Skeletal muscle tissue (tissue), 4 donors: ENCODE measurements around the gene GET4. TPM values are rescaled to one million over a fixed set of nuclear protein-coding genes. Genes with fewer than 3 reads are reported as not detected.

Experiments
- H3K27ac ChIP-seq: one replicate; pipeline ENCODE4 v1.7.0; 2013; ENCODE audit warnings: mild to moderate bottlenecking, low read depth, low read length, inconsistent platforms
- H3K27me3 ChIP-seq, 3 donors: one replicate each; pipeline ENCODE4 v1.7.0; 2013; ENCODE audit warnings: low read length in 3 of 3; ENCODE audit not compliant: control insufficient read depth in 3 of 3, insufficient read depth in 3 of 3
- H3K36me3 ChIP-seq, 3 donors: one replicate each; pipeline ENCODE4 v1.7.0; 2013; ENCODE audit warnings: low read length in 3 of 3; ENCODE audit not compliant: control insufficient read depth in 3 of 3, insufficient read depth in 3 of 3
- H3K4me1 ChIP-seq, 3 donors: one replicate each; pipeline ENCODE4 v1.7.0; 2013; ENCODE audit warnings: low read length in 3 of 3, mild to moderate bottlenecking in 3 of 3; ENCODE audit not compliant: control insufficient read depth in 3 of 3, insufficient read depth in 3 of 3
- H3K4me3 ChIP-seq, 3 donors: one replicate each; pipeline ENCODE4 v1.7.0; 2013; ENCODE audit warnings: low read length in 3 of 3
- H3K9ac ChIP-seq, 3 donors: one replicate each; pipeline ENCODE4 v1.7.0; 2013; ENCODE audit warnings: low read length in 3 of 3, mild to moderate bottlenecking in 3 of 3, moderate library complexity in 2 of 3, low read depth in 1 of 3
- H3K9me3 ChIP-seq, 3 donors: one replicate each; pipeline ENCODE4 v1.7.0; 2013; ENCODE audit warnings: low read length in 3 of 3; ENCODE audit not compliant: control insufficient read depth in 3 of 3
- total RNA-seq: library from RNA; depleted of rRNA; stranded (reverse); fragments of >200 nt; gene quantifications from one replicate; pipeline ENCODE4 v1.2.3, GENCODE V29; 2014
- donor health status: Osteomylitis.

The GET4 gene
- total RNA-seq, 1 donor from 2014 or later, result 25.1 TPM

- Histone ChIP-seq H3K36me3 (peaks cover 69 to 78% (median 75%) of the 10 kb centered on the region in 3 donors), H3K4me3 (no peak overlapping the region), H3K9me3 (no peaks in the 10 kb centered on the region), H3K9ac (no peak overlapping the region), H3K27ac (no peak overlapping the region), H3K4me1 (peaks cover 11 to 20% (median 13%) of the 10 kb centered on the region in 3 donors), H3K27me3 (no peaks in the 10 kb centered on the region)
Measured at GRCh38 chr7:854118-854775, 22.1 kb upstream of the GET4 start.

GRCh38 chr7:855686-856369 lies 20.5 kb upstream of the GET4 start:
- peaks cover 77 to 85% (median 84%) of the 10 kb centered on the region in 3 donors for H3K36me3 ChIP-seq

GRCh38 chr7:856444-857095 lies 19.8 kb upstream of the GET4 start:
- Histone ChIP-seq H3K36me3 (peaks cover 85 to 89% (median 86%) of the 10 kb centered on the region in 3 donors), H3K27ac (no peak overlapping the region), H3K4me1 (peaks cover 6 to 13% (median 7%) of the 10 kb centered on the region in 3 donors), H3K9me3 (no peaks in the 10 kb centered on the region), H3K9ac (no peak overlapping the region), H3K27me3 (no peaks in the 10 kb centered on the region), H3K4me3 (no peak overlapping the region)

More at GRCh38 chr7:855686-856369, 20.5 kb upstream of the GET4 start:
- Histone ChIP-seq H3K4me3 (no peak overlapping the region), H3K27ac (no peak overlapping the region), H3K9ac (no peak overlapping the region), H3K27me3 (no peaks in the 10 kb centered on the region), H3K9me3 (no peaks in the 10 kb centered on the region), H3K4me1 (peaks cover 9 to 20% (median 13%) of the 10 kb centered on the region in 3 donors)

- H3K4me3 ChIP-seq, result no peak overlapping the region
- H3K36me3 ChIP-seq, result peaks cover 84 to 90% (median 89%) of the 10 kb centered on the region in 3 donors
- no peaks in the 10 kb centered on the region for H3K9me3 ChIP-seq
- H3K9ac ChIP-seq, result peak overlapping the region in 1 of 3 donors; percentile 50
- no peaks in the 10 kb centered on the region for H3K27me3 ChIP-seq
- peaks cover 4 to 10% (median 4%) of the 10 kb centered on the region in 3 donors for H3K4me1 ChIP-seq
- no peak overlapping the region for H3K27ac ChIP-seq
Measured at GRCh38 chr7:857661-858060, 18.7 kb upstream of the GET4 start.

- Histone ChIP-seq H3K9ac (no peak overlapping the region), H3K36me3 (peaks cover 70 to 84% (median 79%) of the 10 kb centered on the region in 3 donors), H3K9me3 (no peaks in the 10 kb centered on the region), H3K27ac (no peak overlapping the region), H3K27me3 (no peaks in the 10 kb centered on the region), H3K4me3 (no peak overlapping the region), H3K4me1 (peaks cover 4 to 10% (median 4%) of the 10 kb centered on the region in 3 donors)
Measured at GRCh38 chr7:859359-860030, 16.9 kb upstream of the GET4 start.

- no peaks in the 10 kb centered on the region for H3K27me3 ChIP-seq
Measured at GRCh38 chr7:860149-860548, 16.2 kb upstream of the GET4 start.

GRCh38 chr7:861222-861621 lies 15.1 kb upstream of the GET4 start:
- Histone ChIP-seq H3K4me3 (no peak overlapping the region), H3K36me3 (peaks cover 66 to 82% (median 79%) of the 10 kb centered on the region in 3 donors)

More at GRCh38 chr7:860149-860548, 16.2 kb upstream of the GET4 start:
- Histone ChIP-seq H3K36me3 (peaks cover 68 to 82% (median 78%) of the 10 kb centered on the region in 3 donors), H3K9ac (no peak overlapping the region), H3K4me3 (no peak overlapping the region), H3K9me3 (no peaks in the 10 kb centered on the region), H3K27ac (no peak overlapping the region), H3K4me1 (peaks cover 4 to 10% (median 4%) of the 10 kb centered on the region in 3 donors)

GRCh38 chr7:862157-862556 lies 14.2 kb upstream of the GET4 start:
- no peaks in the 10 kb centered on the region for H3K9me3 ChIP-seq
- H3K36me3 ChIP-seq, result peaks cover 62 to 79% (median 74%) of the 10 kb centered on the region in 3 donors
- H3K4me3 ChIP-seq, result no peak overlapping the region
- no peak overlapping the region for H3K27ac ChIP-seq
- H3K4me1 ChIP-seq, result peaks cover 6 to 10% (median 7%) of the 10 kb centered on the region in 3 donors
- no peak overlapping the region for H3K9ac ChIP-seq
- H3K27me3 ChIP-seq, result no peaks in the 10 kb centered on the region

More at GRCh38 chr7:861222-861621, 15.1 kb upstream of the GET4 start:
- H3K9me3 ChIP-seq, result no peaks in the 10 kb centered on the region
- no peak overlapping the region for H3K9ac ChIP-seq
- no peaks in the 10 kb centered on the region for H3K27me3 ChIP-seq
- peaks cover 4 to 10% (median 4%) of the 10 kb centered on the region in 3 donors for H3K4me1 ChIP-seq
- H3K27ac ChIP-seq, result no peak overlapping the region

- Histone ChIP-seq H3K4me3 (no peak overlapping the region), H3K9me3 (no peaks in the 10 kb centered on the region), H3K4me1 (peaks cover 11 to 13% (median 12%) of the 10 kb centered on the region in 3 donors), H3K27ac (no peak overlapping the region), H3K36me3 (peaks cover 67 to 85% (median 77%) of the 10 kb centered on the region in 3 donors), H3K9ac (no peak overlapping the region), H3K27me3 (no peaks in the 10 kb centered on the region)
Measured at GRCh38 chr7:863106-863505, 13.2 kb upstream of the GET4 start.
